ENCODE results near the gene PPARD.

The PPARD gene

DNA sequence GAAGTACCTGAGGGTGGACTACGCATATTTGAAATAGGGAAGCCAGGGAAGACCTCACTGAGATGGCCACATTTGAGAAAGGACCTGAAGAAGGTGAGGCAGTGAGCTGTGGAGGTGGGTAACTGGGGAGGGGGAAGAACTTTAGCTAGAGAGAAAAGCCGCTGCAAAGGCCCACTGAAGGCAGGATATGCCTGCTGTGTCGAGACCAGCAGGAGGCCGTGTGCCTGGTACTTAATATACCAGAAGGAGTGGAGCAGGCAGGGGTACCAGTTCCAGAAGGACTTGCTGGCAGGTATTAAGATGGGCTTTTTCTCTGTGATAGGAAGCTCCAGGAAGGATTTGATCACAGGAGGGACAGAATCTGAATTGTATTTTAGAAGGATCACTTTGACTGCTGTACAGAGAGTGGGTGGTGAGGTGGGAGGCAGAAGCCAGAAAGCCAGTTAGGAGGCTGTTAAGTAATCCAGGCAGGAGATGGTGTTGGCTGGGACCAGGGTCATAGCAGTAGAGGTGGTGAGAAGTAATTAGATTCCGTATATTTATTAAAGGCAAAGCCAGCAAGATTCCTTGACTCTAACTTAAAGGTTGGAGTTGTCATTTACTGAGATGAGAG is 55.6 kb downstream of the PPARD start:
- H3K4me3 ChIP-seq (ENCODE audit: low read depth, low read length) = no peak overlapping the region
- DNase-seq (ENCODE audit: low read depth) = no peak

DNA sequence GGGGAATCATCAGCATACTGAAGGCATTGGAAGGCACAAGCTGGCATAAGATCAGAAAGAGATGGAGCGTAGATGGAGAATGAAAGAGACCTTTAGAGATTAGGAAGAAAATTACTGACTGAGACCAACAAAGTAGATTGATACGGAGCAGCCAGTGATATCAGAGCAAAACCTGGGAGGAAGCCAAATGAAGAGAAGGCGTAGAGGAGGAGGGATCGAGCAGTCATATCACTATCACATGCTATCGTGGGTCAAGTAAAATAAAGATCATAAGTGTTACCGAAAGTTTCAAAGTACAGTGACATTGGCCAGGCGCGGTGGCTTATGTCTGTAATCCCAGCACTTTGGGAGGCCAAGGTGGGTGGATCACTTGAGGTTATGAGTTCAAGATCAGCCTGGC is 56.2 kb downstream of the PPARD start:
- H3K4me3 ChIP-seq (ENCODE audit: low read depth, low read length) = no peak overlapping the region
- no peak for DNase-seq (ENCODE audit: low read depth)

DNA sequence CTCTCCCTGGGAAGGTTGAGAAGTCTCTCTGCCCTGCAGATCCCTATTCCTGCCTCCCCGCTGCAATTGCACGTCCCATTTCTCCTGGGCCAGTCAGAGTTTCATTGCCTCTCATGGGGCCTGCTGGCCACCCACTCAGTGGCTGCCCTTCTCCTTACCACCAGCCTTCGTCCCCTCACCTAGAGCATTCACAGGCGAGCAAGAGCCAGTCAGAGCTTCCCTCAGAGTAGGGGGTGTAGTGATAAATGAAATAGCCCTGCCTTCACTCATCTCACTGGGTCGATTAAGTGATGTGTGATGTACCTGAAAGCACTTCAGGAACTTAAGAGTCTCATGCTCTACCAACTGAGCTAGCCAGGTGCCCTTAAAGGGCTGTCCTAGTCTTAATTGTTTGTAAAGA is 57.8 kb downstream of the PPARD start:
- no peak overlapping the region for H3K4me3 ChIP-seq (ENCODE audit: low read depth, low read length)
- no peak for DNase-seq (ENCODE audit: low read depth)

DNA sequence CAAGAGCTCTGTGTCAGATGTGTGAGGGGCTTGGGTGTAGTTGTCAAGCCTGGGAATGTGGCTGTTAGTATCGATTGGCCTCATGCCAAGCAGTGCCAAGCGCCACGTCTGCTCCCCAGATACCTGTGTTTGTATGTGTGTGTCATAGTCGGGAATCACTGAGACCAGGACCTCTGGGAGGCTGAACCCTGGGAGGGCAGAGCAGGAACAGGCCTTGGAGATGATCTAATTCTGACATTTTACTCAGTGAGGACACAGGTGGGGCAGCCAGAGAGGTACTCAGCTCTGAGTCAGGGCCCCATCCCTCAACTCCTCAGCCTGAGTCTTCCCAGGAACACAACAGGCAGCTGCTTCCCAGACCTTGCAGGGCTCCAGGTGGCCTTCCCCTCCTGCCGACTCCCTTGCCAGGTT is 58.5 kb downstream of the PPARD start:
- no peak overlapping the region for H3K4me3 ChIP-seq (ENCODE audit: low read depth, low read length)
- DNase-seq (ENCODE audit: low read depth) = no peak

DNA sequence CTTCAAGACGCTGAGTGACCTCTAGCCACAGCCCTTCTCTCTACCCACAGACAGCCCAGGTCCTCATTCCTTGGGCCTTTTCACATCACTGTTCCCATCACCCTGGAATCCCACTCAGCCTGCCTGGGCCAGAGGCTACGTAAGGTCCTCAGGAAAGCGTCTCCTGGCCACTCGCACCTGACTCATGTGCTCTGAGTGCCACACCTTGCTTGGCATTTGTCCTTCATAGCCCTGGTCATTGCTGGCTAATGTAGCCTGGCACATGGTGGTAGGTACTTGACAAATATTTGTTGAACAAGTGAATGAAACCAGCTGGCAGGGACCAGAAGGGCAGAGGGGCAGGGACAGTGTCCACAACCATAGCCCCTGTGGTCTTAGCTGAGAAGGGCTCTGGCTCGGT is 59.2 kb downstream of the PPARD start:
- H3K4me3 ChIP-seq (ENCODE audit: low read depth, low read length) = no peak overlapping the region
- no peak for DNase-seq (ENCODE audit: low read depth)

DNA sequence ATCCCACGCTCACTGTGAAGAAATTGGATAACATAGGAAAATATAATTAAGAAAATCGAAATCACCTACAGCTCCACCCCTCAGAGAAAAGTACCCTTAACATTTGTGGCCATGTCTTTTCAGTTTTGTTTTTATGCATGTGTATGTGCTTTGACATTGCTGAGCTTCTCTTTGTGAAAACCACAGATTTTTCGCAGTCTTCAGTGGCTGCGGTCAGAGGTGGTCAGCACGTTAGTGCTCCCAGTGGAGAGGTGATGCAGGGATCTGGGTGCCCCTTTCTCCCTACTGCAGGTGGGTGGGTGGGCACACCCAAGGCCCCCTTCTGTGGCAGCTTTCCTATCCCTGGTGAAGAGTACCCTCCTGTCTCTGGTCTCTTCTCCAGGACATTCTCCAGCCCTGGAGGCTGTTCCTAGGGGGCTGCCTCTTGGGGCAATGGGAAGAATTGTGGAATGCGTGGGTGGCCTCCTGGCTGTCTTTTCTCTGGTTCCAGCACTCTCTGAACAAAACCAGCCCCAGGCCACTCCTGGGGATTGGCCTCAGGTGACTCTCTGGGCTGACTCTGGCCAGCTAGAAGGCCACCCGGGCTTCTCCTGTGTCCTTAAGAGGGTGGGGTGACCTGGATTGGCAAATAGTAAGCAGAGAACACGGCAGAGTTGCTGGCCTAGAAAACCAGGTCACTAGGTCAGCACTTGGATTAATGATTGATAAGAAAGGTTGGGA is 59.9 kb downstream of the PPARD start:
- DNase-seq (ENCODE audit: low read depth) = no peak
- H3K4me3 ChIP-seq (ENCODE audit: low read depth, low read length) = no peak overlapping the region

DNA sequence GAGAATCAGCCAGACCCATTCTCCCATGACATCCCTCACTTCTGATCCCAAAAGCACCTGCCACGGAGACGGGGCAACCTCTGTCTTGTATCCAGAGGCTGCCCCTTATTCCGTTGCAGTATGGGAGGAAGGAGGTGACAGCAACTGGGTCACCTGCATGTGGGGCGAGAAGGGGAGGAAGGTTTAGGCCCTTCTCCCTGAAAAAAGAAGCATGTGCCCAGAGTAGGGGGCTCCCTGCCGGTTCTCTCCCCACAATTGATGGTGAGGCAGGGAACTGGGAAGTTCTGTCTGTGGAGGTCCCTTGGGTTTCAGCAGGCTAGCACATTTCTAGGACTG is 60.5 kb downstream of the PPARD start:
- no peak for DNase-seq (ENCODE audit: low read depth)
- H3K4me3 ChIP-seq (ENCODE audit: low read depth, low read length) = no peak overlapping the region

DNA sequence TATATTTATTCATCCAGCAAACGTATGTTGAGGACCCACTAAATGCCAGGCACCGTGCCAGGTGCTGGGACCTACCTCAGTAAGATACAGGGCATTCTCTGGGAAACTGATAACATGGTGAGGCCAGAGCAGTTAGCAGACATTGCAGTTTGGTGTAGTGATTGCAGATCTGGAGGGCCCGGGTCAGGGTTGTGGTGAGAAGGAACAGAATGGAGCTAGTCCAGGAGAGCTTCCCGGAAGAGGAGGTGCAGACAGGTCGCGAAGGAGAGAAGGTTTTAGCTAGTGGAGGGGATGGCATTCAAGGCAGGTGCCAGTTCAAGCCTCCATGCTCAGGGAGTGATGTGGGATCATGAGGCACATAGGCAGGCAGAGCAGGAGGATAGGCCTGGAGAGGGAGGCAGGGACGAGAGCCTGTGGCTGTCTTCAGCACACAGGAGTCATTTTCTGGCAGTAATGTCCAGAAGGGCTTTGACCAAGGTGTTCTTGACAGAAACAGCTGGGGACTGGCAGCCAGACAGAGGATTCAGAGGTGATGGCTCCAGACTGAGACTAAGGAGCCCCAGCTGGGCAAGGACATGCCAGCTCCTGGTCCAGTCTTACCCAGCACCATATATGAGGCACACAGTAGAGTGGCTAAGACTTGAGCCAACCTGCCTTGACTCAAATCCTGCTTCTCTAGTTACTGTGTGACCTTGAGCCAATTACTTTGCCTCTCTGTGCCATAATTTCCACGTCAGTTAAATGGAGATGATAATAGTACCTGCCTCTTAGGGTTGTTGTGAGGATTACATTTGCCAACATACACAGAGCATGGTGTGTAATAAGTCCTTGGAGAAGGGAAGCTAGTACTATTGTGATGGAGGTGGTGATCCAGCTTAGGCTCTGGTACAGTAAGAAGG is 61.4 kb downstream of the PPARD start:
- DNase-seq (ENCODE audit: low read depth) = no peak
- H3K4me3 ChIP-seq (ENCODE audit: low read depth, low read length) = no peak overlapping the region

DNA sequence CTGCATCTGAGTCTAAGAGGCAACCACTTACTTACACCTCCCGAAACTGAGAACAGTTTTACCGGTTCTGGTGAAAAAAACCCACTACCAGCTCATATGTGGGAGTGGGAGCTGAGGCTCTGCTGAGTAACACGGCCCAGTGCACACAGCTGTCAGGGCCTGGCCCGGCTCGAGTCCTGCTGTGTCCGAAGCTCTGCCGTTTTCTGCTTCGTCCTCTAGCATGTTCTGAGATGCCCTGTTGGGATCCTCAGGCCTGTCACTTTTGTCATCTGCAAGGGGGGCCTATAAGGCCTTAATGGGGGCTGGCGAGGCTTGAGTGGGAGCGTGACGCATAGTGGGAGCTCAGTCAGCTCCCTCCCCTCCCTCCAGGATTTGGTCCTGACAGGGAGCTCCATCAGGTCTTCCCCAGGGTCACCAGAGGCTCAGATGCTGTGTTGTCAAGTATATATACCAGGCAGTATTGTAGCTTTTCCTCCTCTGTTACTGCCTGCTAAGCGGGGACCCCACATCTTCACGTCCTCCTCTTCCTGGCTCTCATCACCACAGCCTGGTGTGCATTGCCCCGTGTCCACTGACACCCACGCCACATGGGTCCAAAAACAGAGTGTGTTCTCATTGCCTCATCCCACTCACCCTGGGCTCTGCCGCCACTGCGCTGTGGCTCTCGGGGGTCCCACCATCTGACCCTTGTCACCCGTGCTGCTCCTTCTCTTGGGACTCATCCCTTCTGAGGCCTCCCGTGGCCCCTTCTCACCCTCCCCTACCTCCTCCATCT is 64.5 kb downstream of the PPARD start:
- no peak overlapping the region for H3K4me3 ChIP-seq (ENCODE audit: low read depth, low read length)
- no peak for DNase-seq (ENCODE audit: low read depth)

DNA sequence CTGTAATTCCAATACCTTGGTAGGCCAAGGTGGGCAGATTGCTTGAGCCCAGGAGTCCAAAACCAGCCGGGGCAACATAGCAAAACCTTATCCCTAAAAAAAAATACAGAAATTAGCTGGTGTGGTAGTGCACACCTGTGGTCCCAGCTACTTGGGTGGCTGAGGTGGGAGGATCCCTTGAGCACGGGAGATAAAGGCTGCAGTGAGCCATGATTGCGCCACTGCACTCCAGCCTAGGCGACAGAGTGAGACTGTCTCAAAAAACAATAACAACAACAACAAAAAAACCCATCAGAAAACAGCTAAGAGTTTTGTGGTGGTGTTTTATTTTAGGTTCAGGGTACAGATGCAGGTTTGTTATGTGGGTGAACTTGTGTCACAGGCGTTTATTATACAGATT is 66.9 kb downstream of the PPARD start:
- no peak overlapping the region for H3K4me3 ChIP-seq (ENCODE audit: low read depth, low read length)

DNA sequence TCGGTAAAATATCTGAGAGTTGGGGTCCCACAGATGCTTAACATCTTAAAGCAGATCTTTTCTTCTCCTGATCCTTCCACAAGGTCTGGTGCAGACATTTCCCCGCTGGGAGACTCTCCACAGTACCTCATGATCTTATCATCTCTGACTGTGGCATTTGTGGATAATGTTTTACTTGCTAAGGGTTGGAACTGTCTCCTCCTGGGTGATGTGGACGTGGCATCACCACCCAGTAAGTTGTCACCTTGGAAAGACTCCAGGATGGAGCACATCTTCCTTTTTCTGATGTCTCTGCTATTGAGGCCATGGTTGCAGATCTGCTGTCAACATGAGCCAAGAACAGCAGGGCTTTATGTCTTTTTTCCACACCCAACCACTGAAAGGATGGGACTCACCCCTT is 67.8 kb downstream of the PPARD start:
- no peak overlapping the region for H3K4me3 ChIP-seq (ENCODE audit: low read depth, low read length)
- DNase-seq (ENCODE audit: low read depth) = no peak

More for the DNA sequence above, 66.9 kb downstream of the PPARD start:
- no peak for DNase-seq (ENCODE audit: low read depth)

DNA sequence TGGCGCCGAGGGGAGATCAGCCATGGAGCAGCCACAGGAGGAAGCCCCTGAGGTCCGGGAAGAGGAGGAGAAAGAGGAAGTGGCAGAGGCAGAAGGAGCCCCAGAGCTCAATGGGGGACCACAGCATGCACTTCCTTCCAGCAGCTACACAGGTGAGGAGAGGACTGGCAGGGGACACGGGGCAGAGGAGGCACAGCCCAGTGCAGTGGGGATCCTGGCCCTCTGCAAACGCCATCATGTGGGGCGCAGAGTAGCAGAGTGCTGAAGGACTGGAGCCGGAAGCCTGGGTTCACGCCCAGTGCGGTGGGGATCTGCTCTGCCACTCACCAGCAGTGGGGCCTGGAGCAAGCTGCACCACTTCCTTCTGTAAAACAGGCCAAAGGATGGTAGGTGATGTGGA is 68.7 kb downstream of the PPARD start:
- H3K4me3 ChIP-seq (ENCODE audit: low read depth, low read length) = no peak overlapping the region
- no peak for DNase-seq (ENCODE audit: low read depth)

DNA sequence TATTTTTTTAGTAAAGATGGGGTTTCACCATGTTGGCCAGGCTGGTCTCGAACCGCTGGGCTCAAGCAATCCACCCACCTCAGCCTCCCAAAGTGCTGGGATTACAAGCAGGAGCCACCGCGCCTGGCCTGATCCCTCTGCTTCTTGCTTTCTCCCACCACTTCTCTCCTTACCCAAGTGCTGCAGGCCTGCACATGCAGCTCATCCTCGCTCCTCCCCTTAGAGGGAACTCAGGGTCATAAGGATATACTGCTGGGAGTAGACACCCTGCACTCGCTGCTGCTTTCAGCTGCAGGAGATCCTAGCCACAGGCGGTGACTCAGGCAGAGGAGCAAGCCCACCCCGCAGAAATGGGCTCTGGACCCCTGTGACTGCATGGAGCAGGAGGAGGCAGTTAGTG is 69.7 kb downstream of the PPARD start:
- H3K4me3 ChIP-seq (ENCODE audit: low read depth, low read length) = no peak overlapping the region
- no peak for DNase-seq (ENCODE audit: low read depth)

DNA sequence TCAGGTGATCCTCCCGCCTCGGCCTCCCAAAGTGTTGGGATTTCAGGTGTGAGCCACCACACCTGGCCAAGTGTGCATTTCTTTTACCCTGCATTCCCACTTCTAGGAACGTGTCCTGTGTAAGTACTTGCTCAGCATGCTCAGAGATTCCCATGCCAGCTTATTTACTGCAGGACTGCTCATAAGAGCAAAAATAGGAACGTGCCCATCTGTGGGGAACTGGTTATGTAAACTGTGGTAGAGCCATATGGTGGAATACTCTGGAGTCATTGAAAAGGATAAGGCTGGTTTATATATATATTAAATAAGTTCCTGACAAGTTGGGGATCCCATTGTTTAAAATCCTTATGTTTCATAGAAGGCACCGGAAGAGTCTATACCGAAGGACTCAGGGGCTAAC is 71.6 kb downstream of the PPARD start:
- no peak overlapping the region for H3K4me3 ChIP-seq (ENCODE audit: low read depth, low read length)
- no peak for DNase-seq (ENCODE audit: low read depth)

DNA sequence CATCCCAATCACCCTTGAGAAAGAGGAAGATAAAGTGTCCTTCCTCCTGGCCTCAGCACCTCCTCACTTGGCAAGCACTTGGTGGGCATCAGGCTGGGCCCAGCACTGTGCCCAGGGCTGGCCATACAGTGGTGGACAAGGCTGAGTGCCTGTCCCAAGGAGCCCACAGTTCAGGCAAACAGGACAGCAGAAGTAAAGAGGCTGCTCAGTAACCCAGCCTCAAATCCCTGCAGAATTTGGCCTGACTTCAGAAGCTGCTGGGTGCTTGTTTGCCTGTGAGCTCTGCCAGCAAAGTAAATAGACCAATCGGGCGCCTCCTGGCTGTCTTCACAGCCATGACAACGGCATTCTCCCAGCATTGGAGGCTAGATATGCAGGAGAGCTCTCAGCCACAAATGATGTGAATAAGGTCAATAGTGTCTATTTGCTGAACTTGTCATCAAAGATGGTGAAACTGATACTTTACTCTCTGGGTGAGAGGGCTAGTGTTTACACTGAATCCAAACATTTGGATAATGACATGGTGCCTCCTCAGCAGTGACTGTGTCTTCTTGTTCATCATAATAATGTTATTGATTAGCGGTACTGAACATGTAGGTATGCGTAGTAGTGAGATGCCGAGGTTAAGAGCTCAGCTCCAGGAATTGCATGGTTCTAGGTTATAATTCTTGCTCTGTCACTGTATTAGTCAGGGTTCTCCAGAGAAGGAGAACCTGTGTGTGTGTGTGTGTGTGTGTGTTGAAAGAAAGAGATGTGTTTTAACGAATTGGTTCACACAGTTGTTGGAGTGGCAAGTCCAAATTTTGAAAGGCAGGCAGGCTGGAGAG is 72.9 kb downstream of the PPARD start:
- H3K4me3 ChIP-seq (ENCODE audit: low read depth, low read length) = no peak overlapping the region
- peak; percentile 62 for DNase-seq (ENCODE audit: low read depth)

DNA sequence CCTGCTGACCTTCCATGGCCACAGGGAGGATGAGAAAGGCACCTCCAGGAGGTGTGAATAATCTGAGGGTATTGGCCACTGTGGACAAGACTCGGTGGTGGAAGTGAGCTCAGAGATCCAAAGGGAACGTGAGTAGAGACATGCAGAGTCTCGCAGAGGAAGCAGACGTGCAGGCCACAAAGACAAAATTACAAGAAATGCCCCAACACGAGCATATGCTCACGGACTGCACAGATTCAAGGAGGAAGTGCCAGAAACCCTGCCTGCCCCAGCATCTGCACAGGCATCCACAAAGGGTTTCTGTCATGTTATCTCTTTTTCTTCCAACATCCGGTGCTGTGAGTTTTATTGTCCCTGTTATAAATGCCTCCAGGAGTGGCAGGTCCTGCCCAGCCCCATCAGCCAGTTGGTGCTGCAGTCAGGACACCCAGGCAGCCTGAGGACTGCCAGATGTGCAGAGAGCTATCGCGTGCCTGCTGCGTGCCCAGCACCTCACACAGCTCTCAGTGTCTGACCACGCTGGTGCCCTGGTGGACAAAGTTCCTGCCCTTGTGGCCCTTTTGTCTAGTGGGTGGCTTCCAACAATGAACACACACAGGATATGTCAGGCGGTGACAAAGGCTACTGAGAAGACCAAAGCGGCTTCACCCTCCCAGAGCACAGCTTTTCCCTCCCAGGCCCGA is 75.8 kb downstream of the PPARD start:
- no peak overlapping the region for H3K4me3 ChIP-seq (ENCODE audit: low read depth, low read length)
- no peak for DNase-seq (ENCODE audit: low read depth)

DNA sequence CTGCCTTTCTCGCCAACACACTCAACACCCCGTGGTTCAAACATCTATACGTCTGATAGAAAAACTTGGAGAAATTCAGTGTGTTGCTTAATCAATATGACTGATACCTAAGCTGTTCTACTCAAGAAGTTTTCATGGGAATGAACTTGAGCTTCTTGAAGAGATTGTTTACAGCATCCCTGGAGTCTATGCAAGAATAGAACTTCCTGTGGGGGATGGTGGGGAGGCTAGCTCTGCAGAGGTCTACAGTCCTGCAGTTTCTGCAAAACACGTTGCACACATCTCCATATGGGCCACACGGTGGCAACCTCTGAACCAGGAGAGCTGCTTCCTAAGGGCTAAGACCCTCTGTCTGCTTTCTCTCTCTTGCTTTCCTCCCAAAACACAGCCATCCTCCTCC is 77.1 kb downstream of the PPARD start:
- H3K4me3 ChIP-seq (ENCODE audit: low read depth, low read length) = no peak overlapping the region
- DNase-seq (ENCODE audit: low read depth) = peak; percentile 63

DNA sequence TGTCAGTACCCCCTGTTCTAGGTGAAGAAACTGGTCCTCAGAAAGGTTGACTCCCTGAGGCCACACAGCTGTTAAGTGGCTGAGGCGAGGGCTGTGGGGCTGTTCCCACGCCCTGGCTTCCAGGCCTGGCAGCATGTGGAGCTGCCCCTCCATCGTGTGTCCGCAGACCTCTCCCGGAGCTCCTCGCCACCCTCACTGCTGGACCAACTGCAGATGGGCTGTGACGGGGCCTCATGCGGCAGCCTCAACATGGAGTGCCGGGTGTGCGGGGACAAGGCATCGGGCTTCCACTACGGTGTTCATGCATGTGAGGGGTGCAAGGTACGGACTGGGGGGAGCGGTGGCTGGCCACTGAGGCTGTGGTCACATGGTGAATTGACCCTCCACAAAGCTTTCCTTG is 77.6 kb downstream of the PPARD start:
- no peak overlapping the region for H3K4me3 ChIP-seq (ENCODE audit: low read depth, low read length)
- no peak for DNase-seq (ENCODE audit: low read depth)

DNA sequence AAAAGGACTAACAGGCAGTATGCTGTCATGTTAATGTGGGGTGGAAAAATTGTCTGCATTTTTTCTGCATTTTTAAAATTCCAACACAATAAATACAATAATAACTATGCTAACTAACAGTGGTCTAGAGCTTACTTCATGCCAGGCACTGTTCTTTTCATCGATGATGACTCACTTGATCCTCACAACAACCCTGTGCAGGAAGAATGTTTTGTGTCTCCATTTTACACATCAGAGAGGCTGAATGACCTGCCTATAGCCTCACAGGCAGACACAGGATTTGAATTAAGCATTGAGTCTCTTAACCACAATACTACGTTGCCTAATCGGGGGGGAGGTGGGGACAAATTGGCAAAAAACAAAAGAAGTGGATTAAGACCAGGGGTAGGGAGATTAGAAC is 82.9 kb downstream of the PPARD start:
- peak; percentile 85 for DNase-seq (ENCODE audit: low read depth)
- no peak overlapping the region for H3K4me3 ChIP-seq (ENCODE audit: low read depth, low read length)
